ENCODE measurements around the gene GRK5.

The GRK5 gene

DNA sequence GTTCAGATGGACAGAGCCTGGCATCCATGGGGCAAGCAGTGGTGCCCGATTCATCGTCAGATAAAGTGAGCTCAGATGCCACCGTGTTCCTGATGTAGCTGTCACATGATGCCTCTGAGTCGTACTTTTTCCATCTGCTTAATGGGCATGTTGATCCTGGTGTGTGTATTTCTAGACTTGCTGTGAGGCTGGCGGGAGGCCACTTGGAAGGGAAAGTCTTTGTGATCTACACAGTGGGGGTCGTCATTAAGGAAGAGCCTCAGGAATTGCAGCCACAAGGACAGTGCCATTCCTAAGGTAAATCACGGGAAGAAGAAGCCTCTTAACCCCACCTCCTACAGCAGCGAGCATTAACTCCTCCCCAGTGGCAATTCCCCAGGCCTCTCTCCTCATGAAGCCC, 272.2 kb downstream of the GRK5 start:
- H3K4me1 ChIP-seq (ENCODE audit: low read length): peaks cover 22% of the 10 kb centered on the region
- no peaks in the 10 kb centered on the region for H3K27me3 ChIP-seq (replicated peaks; ENCODE audit: insufficient read depth, low read length)
- no peaks in the 10 kb centered on the region for H4K20me1 ChIP-seq (ENCODE audit: insufficient read depth, low read length)
- no peak overlapping the region for H3K9ac ChIP-seq (ENCODE audit: low read length)
- DNase-seq: no peak
- no peak overlapping the region; the same call in 1 of the 2 replicates for H3K4me2 ChIP-seq (ENCODE audit: low read depth, low read length)
- TF ChIP-seq, protein P1, sequence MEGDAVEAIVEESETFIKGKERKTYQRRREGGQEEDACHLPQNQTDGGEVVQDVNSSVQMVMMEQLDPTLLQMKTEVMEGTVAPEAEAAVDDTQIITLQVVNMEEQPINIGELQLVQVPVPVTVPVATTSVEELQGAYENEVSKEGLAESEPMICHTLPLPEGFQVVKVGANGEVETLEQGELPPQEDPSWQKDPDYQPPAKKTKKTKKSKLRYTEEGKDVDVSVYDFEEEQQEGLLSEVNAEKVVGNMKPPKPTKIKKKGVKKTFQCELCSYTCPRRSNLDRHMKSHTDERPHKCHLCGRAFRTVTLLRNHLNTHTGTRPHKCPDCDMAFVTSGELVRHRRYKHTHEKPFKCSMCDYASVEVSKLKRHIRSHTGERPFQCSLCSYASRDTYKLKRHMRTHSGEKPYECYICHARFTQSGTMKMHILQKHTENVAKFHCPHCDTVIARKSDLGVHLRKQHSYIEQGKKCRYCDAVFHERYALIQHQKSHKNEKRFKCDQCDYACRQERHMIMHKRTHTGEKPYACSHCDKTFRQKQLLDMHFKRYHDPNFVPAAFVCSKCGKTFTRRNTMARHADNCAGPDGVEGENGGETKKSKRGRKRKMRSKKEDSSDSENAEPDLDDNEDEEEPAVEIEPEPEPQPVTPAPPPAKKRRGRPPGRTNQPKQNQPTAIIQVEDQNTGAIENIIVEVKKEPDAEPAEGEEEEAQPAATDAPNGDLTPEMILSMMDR (IDR thresholded peaks at IDR 0.05; ENCODE audit: low read length): no peak
- no peak for TF ChIP-seq EZH2 (optimal IDR thresholded peaks at IDR 0.05; ENCODE audit: low read depth, low read length)
- no peak for TF ChIP-seq EZH2phosphoT487 (IDR thresholded peaks at IDR 0.05; ENCODE audit: low read length)
- no peaks in the 10 kb centered on the region for H3K9me2 ChIP-seq (replicated peaks; ENCODE audit: insufficient read depth, low read length)
- no peaks in the 10 kb centered on the region for H3K36me3 ChIP-seq (replicated peaks; ENCODE audit: insufficient read depth, low read length)
- H3K79me2 ChIP-seq (ENCODE audit: low read length): no peaks in the 10 kb centered on the region
- H3K27ac ChIP-seq (ENCODE audit: low read length): no peak overlapping the region
- H2AFZ ChIP-seq (ENCODE audit: low read length): no peak overlapping the region
- H3F3A ChIP-seq (ENCODE audit: insufficient read depth, low read length): peaks cover 11% of the 10 kb centered on the region; the same call in 1 of the 2 replicates
- H3K4me3 ChIP-seq (ENCODE audit: low read length): no peak overlapping the region
- no peaks in the 10 kb centered on the region for H3K9me3 ChIP-seq (replicated peaks; ENCODE audit: insufficient read depth, low read length)

DNA sequence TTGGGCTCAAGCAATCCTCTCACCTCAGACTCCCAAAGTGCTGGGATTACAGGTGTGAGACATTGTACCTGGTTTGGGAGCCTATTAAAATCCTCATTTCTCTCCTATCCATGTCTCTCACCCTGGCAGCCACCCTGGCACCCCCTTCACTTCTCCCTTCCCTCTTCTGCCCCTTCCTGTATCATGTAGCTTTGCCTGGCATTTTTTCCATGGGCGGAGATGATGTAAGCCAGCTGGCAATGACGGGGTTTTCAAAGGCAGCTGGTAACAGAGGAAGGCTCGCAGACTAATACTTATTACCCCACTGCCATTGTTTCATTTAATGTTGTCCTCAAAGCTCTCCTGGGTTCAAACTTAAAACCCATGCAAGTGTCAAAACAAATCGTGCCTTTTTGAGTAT, 273.3 kb downstream of the GRK5 start:
- Histone ChIP-seq H3K9me2 (replicated peaks; ENCODE audit: insufficient read depth, low read length) (no peaks in the 10 kb centered on the region), H3K4me2 (ENCODE audit: low read depth, low read length) (no peak overlapping the region), H3K9me3 (replicated peaks; ENCODE audit: insufficient read depth, low read length) (no peaks in the 10 kb centered on the region), H2AFZ (ENCODE audit: low read length) (no peak overlapping the region), H3K27me3 (replicated peaks; ENCODE audit: insufficient read depth, low read length) (no peaks in the 10 kb centered on the region), H3K79me2 (ENCODE audit: low read length) (no peaks in the 10 kb centered on the region), H3K4me3 (ENCODE audit: low read length) (no peak overlapping the region), H3K27ac (ENCODE audit: low read length) (no peak overlapping the region), H3K9ac (ENCODE audit: low read length) (no peak overlapping the region), H3F3A (ENCODE audit: insufficient read depth, low read length) (peaks cover 11% of the 10 kb centered on the region; the same call in 1 of the 2 replicates), H3K36me3 (replicated peaks; ENCODE audit: insufficient read depth, low read length) (no peaks in the 10 kb centered on the region), H4K20me1 (ENCODE audit: insufficient read depth, low read length) (no peaks in the 10 kb centered on the region), H3K4me1 (ENCODE audit: low read length) (peaks cover 22% of the 10 kb centered on the region)
- DNase-seq: no peak
- no peak for TF ChIP-seq EZH2phosphoT487 (IDR thresholded peaks at IDR 0.05; ENCODE audit: low read length)
- no peak for TF ChIP-seq EZH2 (optimal IDR thresholded peaks at IDR 0.05; ENCODE audit: low read depth, low read length)
- TF ChIP-seq, protein P1 (IDR thresholded peaks at IDR 0.05; ENCODE audit: low read length): no peak

GRCh38 chr10:119481781-119482426, 274.5 kb downstream of the GRK5 start:
- no peaks in the 10 kb centered on the region for H3K27me3 ChIP-seq (replicated peaks; ENCODE audit: insufficient read depth, low read length)
- TF ChIP-seq, protein P1 (IDR thresholded peaks at IDR 0.05; ENCODE audit: low read length): no peak
- no peak for TF ChIP-seq EZH2phosphoT487 (IDR thresholded peaks at IDR 0.05; ENCODE audit: low read length)
- no peak for TF ChIP-seq EZH2 (optimal IDR thresholded peaks at IDR 0.05; ENCODE audit: low read depth, low read length)

More at GRCh38 chr10:119481781-119482426, 274.5 kb downstream of the GRK5 start:
- Histone ChIP-seq H3K4me1 (ENCODE audit: low read length) (peaks cover 22% of the 10 kb centered on the region), H3K9me2 (replicated peaks; ENCODE audit: insufficient read depth, low read length) (no peaks in the 10 kb centered on the region), H3K4me3 (ENCODE audit: low read length) (no peak overlapping the region), H3K79me2 (ENCODE audit: low read length) (no peaks in the 10 kb centered on the region), H3K9ac (ENCODE audit: low read length) (no peak overlapping the region), H3K4me2 (ENCODE audit: low read depth, low read length) (no peak overlapping the region), H3K27ac (ENCODE audit: low read length) (no peak overlapping the region), H2AFZ (ENCODE audit: low read length) (no peak overlapping the region), H3F3A (ENCODE audit: insufficient read depth, low read length) (peaks cover 11% of the 10 kb centered on the region; the same call in 1 of the 2 replicates), H3K9me3 (replicated peaks; ENCODE audit: insufficient read depth, low read length) (no peaks in the 10 kb centered on the region), H4K20me1 (ENCODE audit: insufficient read depth, low read length) (no peaks in the 10 kb centered on the region), H3K36me3 (replicated peaks; ENCODE audit: insufficient read depth, low read length) (no peaks in the 10 kb centered on the region)
- no peak for DNase-seq

Data from MM.1S (cell line).